Peyer's patch (tissue), 4 donors: ENCODE data around the gene ZNF492. TPM values are rescaled to one million over a fixed set of nuclear protein-coding genes. Genes with fewer than 3 reads are reported as not detected.
A peak's percentile ranks its signal among the peaks of the same experiment; 100 is the strongest.

Source experiments
- DNase-seq, 3 donors: peaks; one replicate each; pipeline ENCODE4 v3.0.0-alpha.2; 2017 to 2019
- H3K27ac ChIP-seq, 4 donors: fragments of 200-600 bp; sonication (generic); one replicate each; pipeline ENCODE4 v1.5.1; 2016 to 2019
- H3K27me3 ChIP-seq, 2 donors: fragments of 200-600 bp; sonication (generic); one replicate each; pipeline ENCODE4 v1.5.1; 2019
- H3K36me3 ChIP-seq, 3 donors: fragments of 200-600 bp; sonication (generic); one replicate each; pipeline ENCODE4 v1.5.1; 2016 to 2019
- H3K4me1 ChIP-seq, 4 donors: fragments of 200-600 bp; sonication (generic); one replicate each; pipeline ENCODE4 v1.5.1; 2016 to 2019
- H3K4me3 ChIP-seq, 4 donors: fragments of 200-600 bp; sonication (generic); 1 replicate in 3 of 4; 2 replicates in 1 of 4; pipeline ENCODE4 v1.5.1; 2016 to 2019; ENCODE audit warnings: mild to moderate bottlenecking in 1 of 4
- H3K9me3 ChIP-seq, 4 donors: fragments of 200-600 bp; sonication (generic); one replicate each; pipeline ENCODE4 v1.5.1; 2016 to 2019; ENCODE audit warnings: mild to moderate bottlenecking in 1 of 4
- CTCF ChIP-seq, 6 experiments: fragments of 450-650 bp in 4 of 6; fragments of 200-600 bp in 2 of 6; sonication (generic) in 1 of 6; IDR thresholded peaks; one replicate each; pipeline ENCODE4 v1.5.1; 2017 to 2019; ENCODE audit warnings: antibody characterized with exemption in 6 of 6, mild to moderate bottlenecking in 3 of 6, moderate library complexity in 1 of 6
- POLR2A ChIP-seq, 2 donors: fragments of 450-650 bp; IDR thresholded peaks; one replicate each; pipeline ENCODE4 v1.5.1; 2017; ENCODE audit warnings: antibody characterized with exemption in 2 of 2, mild to moderate bottlenecking in 2 of 2, moderate library complexity in 2 of 2
- total RNA-seq, 4 donors: library from RNA; depleted of rRNA; stranded (reverse); fragments of >200 nt; gene quantifications; one replicate each; pipeline ENCODE4 v1.1.0, GENCODE V29; 2016

Gene ZNF492
- total RNA-seq, 4 donors from 2014 or later = 0.27 to 0.38 TPM; not detected in 2

DNA sequence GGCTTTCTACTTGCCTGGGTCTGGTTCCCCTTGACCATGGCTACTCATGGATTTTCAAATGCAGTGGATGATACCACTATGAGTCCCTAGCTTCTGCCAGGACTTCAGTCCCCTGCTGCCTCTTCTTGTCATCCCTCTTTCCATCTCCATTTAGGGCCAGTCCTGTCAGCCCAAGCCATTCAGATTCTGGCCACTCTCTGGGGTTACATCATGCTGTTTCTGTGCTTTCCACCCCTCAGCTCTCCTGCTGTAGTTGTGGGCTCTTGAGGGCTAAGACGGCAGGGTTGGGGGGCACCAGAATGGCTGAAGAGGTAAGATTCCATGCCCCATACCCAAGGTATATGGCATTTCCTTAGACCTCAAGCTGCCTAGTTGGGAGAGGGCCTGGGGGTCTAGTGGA, 13.2 kb upstream of the ZNF492 start:
- no peak overlapping the region for H3K4me3 ChIP-seq
- H3K9me3 ChIP-seq = peaks cover 0 to 14% (median 4%) of the 10 kb centered on the region in 4 donors
- DNase-seq = no peak
- no peak overlapping the region for H3K27ac ChIP-seq
- H3K27me3 ChIP-seq = no peaks in the 10 kb centered on the region
- no peak for TF ChIP-seq POLR2A (IDR thresholded peaks at IDR 0.05)
- TF ChIP-seq CTCF (IDR thresholded peaks at IDR 0.05) = no peak
- H3K4me1 ChIP-seq = no peaks in the 10 kb centered on the region
- no peaks in the 10 kb centered on the region for H3K36me3 ChIP-seq

- Histone ChIP-seq H3K4me3 (no peak overlapping the region), H3K36me3 (no peaks in the 10 kb centered on the region), H3K9me3 (peaks cover 0 to 14% (median 4%) of the 10 kb centered on the region in 4 donors), H3K27me3 (no peaks in the 10 kb centered on the region), H3K27ac (no peak overlapping the region), H3K4me1 (no peaks in the 10 kb centered on the region)
- no peak for TF ChIP-seq POLR2A (IDR thresholded peaks at IDR 0.05)
- no peak for TF ChIP-seq CTCF (IDR thresholded peaks at IDR 0.05)
- DNase-seq = peak in 1 of 3 donors; percentile 9
Measured at GRCh38 chr19:22622020-22622419, 12.1 kb upstream of the ZNF492 start.

DNA sequence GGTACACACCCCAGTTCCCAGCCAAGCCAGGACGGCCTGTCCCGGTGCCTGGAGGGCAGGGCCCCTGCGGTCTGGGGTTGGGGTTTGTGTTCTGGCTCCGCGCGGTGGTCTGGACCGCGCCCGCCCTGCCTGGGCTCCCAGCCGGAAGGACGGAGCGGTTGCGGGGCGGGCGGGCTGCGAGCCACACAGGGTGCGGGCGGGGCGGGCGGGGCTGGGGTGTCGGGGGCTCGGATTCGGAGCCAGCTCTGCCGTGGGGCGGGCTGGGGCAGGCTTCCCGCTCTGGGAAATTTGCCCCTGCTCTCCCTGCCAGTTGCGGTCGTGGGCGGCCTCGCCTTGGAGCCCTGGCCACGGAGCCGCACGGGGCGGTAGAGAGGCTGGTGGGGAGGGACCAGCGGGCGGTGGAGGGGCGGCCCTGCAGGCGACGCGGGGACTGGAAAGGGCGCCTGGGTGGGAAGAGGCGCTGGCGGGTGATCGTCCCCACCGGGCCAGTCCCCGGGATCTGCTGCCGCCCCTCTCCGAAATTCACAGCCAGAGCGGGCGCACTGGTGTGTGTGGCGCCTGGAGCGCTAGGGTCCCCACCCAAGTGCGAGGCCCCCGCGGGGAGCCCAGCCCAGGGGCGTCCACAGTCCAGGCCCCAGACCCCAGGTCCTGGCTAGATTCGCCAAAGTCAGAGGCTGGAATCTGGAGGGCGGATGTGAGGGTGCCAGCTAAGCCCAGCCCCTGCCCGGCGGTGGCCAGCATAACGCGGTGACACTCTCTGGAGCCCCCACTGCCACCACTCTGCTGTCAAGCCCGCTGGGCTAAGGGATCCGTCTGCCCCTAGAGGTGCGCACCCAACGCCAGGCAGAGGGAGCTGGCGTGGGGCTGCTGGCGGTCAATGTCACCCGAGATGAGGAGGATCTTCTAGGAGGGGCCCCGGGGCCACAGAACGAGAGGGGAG, 11.0 kb upstream of the ZNF492 start:
- DNase-seq = peak in 1 of 3 donors; percentile 10
- peaks cover 0 to 9% (median 4%) of the 10 kb centered on the region in 4 donors for H3K9me3 ChIP-seq
- H3K4me1 ChIP-seq = no peaks in the 10 kb centered on the region
- TF ChIP-seq POLR2A (IDR thresholded peaks at IDR 0.05) = no peak
- no peak for TF ChIP-seq CTCF (IDR thresholded peaks at IDR 0.05)
- H3K27me3 ChIP-seq = no peaks in the 10 kb centered on the region
- H3K36me3 ChIP-seq = no peaks in the 10 kb centered on the region
- H3K27ac ChIP-seq = no peak overlapping the region
- H3K4me3 ChIP-seq = peak overlapping the region in 3 of 4 donors; percentile 8 to 34 (median 12)

DNA sequence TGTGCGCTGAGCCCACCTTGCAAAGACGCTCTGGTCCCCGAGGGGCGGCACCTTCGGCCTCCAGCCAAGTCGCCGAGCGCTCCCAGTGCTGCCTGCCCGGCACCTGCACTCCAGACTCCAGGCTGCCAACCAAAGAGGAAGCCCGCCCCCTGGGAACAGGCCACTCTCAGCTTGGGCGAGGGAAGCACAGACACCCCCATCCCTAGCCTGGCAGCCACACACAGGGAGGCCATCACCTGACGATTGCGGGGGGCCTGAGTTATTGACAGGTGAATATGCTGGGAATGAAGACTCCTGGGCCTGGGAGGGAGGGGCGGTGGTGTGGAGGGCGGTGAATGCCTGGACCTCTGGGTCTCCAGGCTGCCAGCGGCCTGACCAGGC, 10.3 kb upstream of the ZNF492 start:
- TF ChIP-seq CTCF (IDR thresholded peaks at IDR 0.05) (no peak), POLR2A (IDR thresholded peaks at IDR 0.05) (no peak)
- DNase-seq = no peak
- no peaks in the 10 kb centered on the region for H3K27me3 ChIP-seq
- peaks cover 0 to 9% (median 4%) of the 10 kb centered on the region in 4 donors for H3K9me3 ChIP-seq
- no peaks in the 10 kb centered on the region for H3K36me3 ChIP-seq
- no peak overlapping the region for H3K27ac ChIP-seq
- H3K4me1 ChIP-seq = no peaks in the 10 kb centered on the region
- no peak overlapping the region for H3K4me3 ChIP-seq

- no peak overlapping the region for H3K27ac ChIP-seq
- no peaks in the 10 kb centered on the region for H3K4me1 ChIP-seq
- H3K9me3 ChIP-seq = peaks cover 0 to 9% (median 4%) of the 10 kb centered on the region in 4 donors
- DNase-seq = no peak
- H3K4me3 ChIP-seq = no peak overlapping the region
- no peaks in the 10 kb centered on the region for H3K27me3 ChIP-seq
- H3K36me3 ChIP-seq = no peaks in the 10 kb centered on the region
- TF ChIP-seq CTCF (IDR thresholded peaks at IDR 0.05) (no peak), POLR2A (IDR thresholded peaks at IDR 0.05) (no peak)
Measured at GRCh38 chr19:22625266-22626035, 8.7 kb upstream of the ZNF492 start.
